ENCODE data around the gene ARAF. TPM values are rescaled to one million over a fixed set of nuclear protein-coding genes. Genes with fewer than 3 reads are reported as not detected.
A peak's percentile ranks its signal among the peaks of the same experiment; 100 is the strongest.
"Not testable (repeated sequence)": the region's sequence is repeated elsewhere in the genome, so short reads cannot be mapped to it uniquely, and the experiment has no call there.

Gene ARAF
- 10.3 and 14.4 TPM in 2 replicates for total RNA-seq
- polyA plus RNA-seq: 40.9 and 48.8 TPM in 2 replicates
- polyA plus RNA-seq (2012): 40.2 and 48.0 TPM in 2 replicates
- polyA minus RNA-seq (ENCODE audit: low replicate concordance): 150 and 194 TPM in 2 replicates

GRCh38 chrX:47560934-47561658 lies at the start of gene ARAF:
Gene ARAF, plus strand, starts transcription at chrX:47561205. Its CDS starts 1,763 bp downstream, at chrX:47562968.
- no peaks in the 10 kb centered on the region for H3K27me3 ChIP-seq (ENCODE audit: control insufficient read depth, insufficient read depth, low read length)
- DNase-seq (ENCODE audit: low read depth in 2 of 2): peak; percentile 99 to 100
- H3K9me3 ChIP-seq (ENCODE audit: control insufficient read depth, insufficient read depth, low read depth, low read length): no peaks in the 10 kb centered on the region
- peaks cover 2% of the 10 kb centered on the region for H3K36me3 ChIP-seq (ENCODE audit: control insufficient read depth, insufficient read depth, low read length)
- peak within 1 kb of the TSS; percentile 95 for H3K27ac ChIP-seq (ENCODE audit: insufficient read depth, low read length)
- H2AFZ ChIP-seq (ENCODE audit: low read length): peak within 1 kb of the TSS; percentile 33
- H4K20me1 ChIP-seq (ENCODE audit: control insufficient read depth, extremely low read depth, insufficient read depth, low read length): no peaks in the 10 kb centered on the region
- no peaks in the 10 kb centered on the region for H3K4me1 ChIP-seq (ENCODE audit: control insufficient read depth, extremely low read depth, insufficient read depth, low read length)
- peak within 1 kb of the TSS; percentile 50 to 71 (median 68) for H3K4me3 ChIP-seq (replicated peaks in 1 of 4; ENCODE audit: control extremely low read depth in 1 of 4, insufficient read depth in 1 of 4, low read depth in 3 of 4, low read length in 4 of 4)
- TF ChIP-seq EZH2 (IDR thresholded peaks at IDR 0.05; ENCODE audit: low read length, missing control alignments): no peak
- TF ChIP-seq, protein P1, sequence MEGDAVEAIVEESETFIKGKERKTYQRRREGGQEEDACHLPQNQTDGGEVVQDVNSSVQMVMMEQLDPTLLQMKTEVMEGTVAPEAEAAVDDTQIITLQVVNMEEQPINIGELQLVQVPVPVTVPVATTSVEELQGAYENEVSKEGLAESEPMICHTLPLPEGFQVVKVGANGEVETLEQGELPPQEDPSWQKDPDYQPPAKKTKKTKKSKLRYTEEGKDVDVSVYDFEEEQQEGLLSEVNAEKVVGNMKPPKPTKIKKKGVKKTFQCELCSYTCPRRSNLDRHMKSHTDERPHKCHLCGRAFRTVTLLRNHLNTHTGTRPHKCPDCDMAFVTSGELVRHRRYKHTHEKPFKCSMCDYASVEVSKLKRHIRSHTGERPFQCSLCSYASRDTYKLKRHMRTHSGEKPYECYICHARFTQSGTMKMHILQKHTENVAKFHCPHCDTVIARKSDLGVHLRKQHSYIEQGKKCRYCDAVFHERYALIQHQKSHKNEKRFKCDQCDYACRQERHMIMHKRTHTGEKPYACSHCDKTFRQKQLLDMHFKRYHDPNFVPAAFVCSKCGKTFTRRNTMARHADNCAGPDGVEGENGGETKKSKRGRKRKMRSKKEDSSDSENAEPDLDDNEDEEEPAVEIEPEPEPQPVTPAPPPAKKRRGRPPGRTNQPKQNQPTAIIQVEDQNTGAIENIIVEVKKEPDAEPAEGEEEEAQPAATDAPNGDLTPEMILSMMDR (conservative IDR thresholded peaks at IDR 0.05 in 1 of 2, IDR thresholded peaks at IDR 0.05 in 1 of 2; ENCODE audit: low read depth in 1 of 2, low read length in 2 of 2): no peak
- peak within 1 kb of the TSS; percentile 59 for H3K4me2 ChIP-seq (ENCODE audit: extremely low read depth, insufficient read depth, low read length)
- H3K79me2 ChIP-seq (ENCODE audit: control insufficient read depth, insufficient read depth, low read length): peaks cover 15% of the 10 kb centered on the region
- H3K9ac ChIP-seq (ENCODE audit: insufficient read depth, low read length): peak within 1 kb of the TSS; percentile 91

DNA sequence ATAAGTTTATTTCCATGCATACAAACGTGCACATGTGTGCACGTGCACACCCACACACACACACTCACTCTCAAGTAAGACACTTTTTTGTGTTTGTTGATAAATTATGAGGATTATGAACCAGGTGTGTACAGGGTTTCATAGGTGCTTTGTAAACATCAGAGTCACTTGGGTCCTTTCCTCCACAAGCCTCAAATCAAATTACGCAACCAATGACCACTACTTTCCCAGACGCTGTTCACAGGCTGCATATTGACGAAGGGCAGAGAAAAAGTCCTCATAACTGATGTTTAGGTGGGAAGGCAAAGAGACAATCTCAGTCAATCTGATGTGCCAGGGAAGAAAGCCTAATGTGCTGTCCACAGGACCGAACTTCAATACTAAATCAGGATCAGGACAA lies 48.6 kb upstream of the ARAF start:
- H3K79me2 ChIP-seq (ENCODE audit: control insufficient read depth, insufficient read depth, low read length); H3K4me2 ChIP-seq (ENCODE audit: extremely low read depth, insufficient read depth, low read length); H3K4me1 ChIP-seq (ENCODE audit: control insufficient read depth, extremely low read depth, insufficient read depth, low read length); H4K20me1 ChIP-seq (ENCODE audit: control insufficient read depth, extremely low read depth, insufficient read depth, low read length); H2AFZ ChIP-seq (ENCODE audit: low read length); H3K9me3 ChIP-seq (ENCODE audit: control insufficient read depth, insufficient read depth, low read depth, low read length); DNase-seq (ENCODE audit: low read depth in 2 of 2); H3K36me3 ChIP-seq (ENCODE audit: control insufficient read depth, insufficient read depth, low read length); H3K27ac ChIP-seq (ENCODE audit: insufficient read depth, low read length); H3K9ac ChIP-seq (ENCODE audit: insufficient read depth, low read length); H3K27me3 ChIP-seq (ENCODE audit: control insufficient read depth, insufficient read depth, low read length): not testable (repeated sequence)
- H3K4me3 ChIP-seq (replicated peaks in 1 of 4; ENCODE audit: control extremely low read depth in 1 of 4, insufficient read depth in 1 of 4, low read depth in 3 of 4, low read length in 4 of 4): peak overlapping the region in 1 of 4 experiments; percentile 24

DNA sequence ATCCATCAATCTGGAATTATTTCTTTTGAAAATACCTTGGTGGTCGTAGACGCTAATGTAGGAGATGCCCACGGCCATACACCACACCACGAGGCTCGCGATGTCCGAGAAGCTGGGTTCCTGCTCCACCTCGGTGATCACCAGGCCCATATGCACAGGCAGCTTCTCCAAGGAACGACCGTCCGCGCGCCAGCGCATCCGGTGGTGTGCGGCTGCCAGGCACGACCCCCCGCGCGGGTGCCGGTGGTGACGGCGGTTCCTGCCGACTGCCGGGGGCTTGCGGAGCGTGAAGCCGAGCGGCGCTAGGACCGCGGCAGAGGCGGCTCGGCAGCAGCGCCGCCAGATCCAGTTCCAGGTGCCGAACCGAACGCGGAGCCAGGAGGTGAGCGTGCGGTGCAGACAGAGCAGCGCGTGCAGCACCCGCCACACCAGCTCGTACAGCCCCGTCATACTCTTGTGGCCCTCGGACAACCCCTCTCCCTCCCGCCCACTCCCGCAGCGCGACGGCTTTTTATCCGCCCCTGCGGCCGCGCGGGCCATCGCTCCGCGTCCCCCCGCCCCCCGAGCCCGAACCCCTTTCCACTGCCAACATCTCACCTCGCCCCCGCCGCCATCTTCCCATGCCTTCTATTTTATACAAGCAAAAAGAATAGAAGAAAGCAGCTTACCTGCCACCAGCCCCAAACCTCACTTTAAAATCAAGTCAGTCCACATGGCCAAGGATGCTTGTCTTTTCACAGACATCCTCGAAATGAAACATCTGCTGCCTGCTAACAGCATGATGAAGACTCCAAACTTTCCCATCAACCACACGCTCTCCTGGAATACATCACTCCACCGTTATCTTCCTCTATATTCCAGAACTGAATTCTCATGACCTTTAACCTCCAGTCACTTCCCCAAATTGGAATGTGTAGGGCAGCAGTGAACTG lies 47.7 kb upstream of the ARAF start:
- H3K9me3 ChIP-seq (ENCODE audit: control insufficient read depth, insufficient read depth, low read depth, low read length); H4K20me1 ChIP-seq (ENCODE audit: control insufficient read depth, extremely low read depth, insufficient read depth, low read length); H2AFZ ChIP-seq (ENCODE audit: low read length); H3K36me3 ChIP-seq (ENCODE audit: control insufficient read depth, insufficient read depth, low read length); H3K4me2 ChIP-seq (ENCODE audit: extremely low read depth, insufficient read depth, low read length); H3K27me3 ChIP-seq (ENCODE audit: control insufficient read depth, insufficient read depth, low read length); H3K27ac ChIP-seq (ENCODE audit: insufficient read depth, low read length); H3K79me2 ChIP-seq (ENCODE audit: control insufficient read depth, insufficient read depth, low read length); H3K9ac ChIP-seq (ENCODE audit: insufficient read depth, low read length); H3K4me1 ChIP-seq (ENCODE audit: control insufficient read depth, extremely low read depth, insufficient read depth, low read length): not testable (repeated sequence)
- peak in 1 of 2 donors; percentile 22 for DNase-seq (ENCODE audit: low read depth in 2 of 2)
- peak overlapping the region in 2 of 4 experiments; percentile 40 to 53 for H3K4me3 ChIP-seq (replicated peaks in 1 of 4; ENCODE audit: control extremely low read depth in 1 of 4, insufficient read depth in 1 of 4, low read depth in 3 of 4, low read length in 4 of 4)

Data from fibroblast of lung (primary cell).